H54 (cell line): ENCODE data around the gene STAC.
A peak's percentile ranks its signal among the peaks of the same experiment; 100 is the strongest.

ENCODE experiments used
- DNase-seq: peaks from one replicate; pipeline ENCODE4 v3.0.0; 2011; ENCODE audit warnings: low spot score, mixed read lengths; ENCODE audit not compliant: insufficient read length
- FAIRE-seq: peaks from 3 replicates; lab custom pipeline; 2011; peaks lifted over from hg19 to GRCh38; lab: Jason Lieb, UNC
- POLR2A ChIP-seq: IDR thresholded peaks from 2 replicates; pipeline ENCODE4 v1.6.1; 2011; ENCODE audit warnings: low read depth, mild to moderate bottlenecking, low read length

STAC gene

GRCh38 chr3:36394176-36394575 is 13.9 kb downstream of the STAC start:
- DNase-seq (no peak), FAIRE-seq (no peak)
- no peak for TF ChIP-seq POLR2A

DNA sequence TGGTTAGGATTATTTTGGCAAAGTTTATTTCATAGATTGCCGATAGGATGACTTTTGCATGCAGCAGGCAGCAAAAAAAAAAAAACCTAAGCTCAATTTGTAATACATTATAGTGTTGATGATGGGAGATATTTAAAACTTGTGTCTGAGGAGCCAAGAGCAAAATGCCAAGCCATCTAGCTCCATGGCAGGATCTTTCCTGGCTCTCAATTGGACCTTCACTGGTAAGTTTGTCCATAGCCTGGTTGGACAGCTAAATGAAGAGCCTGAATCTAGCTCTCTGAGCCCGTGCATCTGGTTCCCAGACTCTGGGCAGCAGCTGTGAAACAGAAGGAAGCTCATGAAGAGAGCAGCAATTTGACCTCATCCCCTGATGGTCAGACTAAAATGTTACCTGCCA is 17.5 kb downstream of the STAC start:
- TF ChIP-seq POLR2A = no peak
- DNase-seq (no peak), FAIRE-seq (no peak)

- no peak for TF ChIP-seq POLR2A
- DNase-seq = no peak
- FAIRE-seq = no peak
Measured at GRCh38 chr3:36399933-36400332, 19.6 kb downstream of the STAC start.

- FAIRE-seq = no peak
- no peak for DNase-seq
Measured at GRCh38 chr3:36401056-36401455, 20.8 kb downstream of the STAC start.

DNA sequence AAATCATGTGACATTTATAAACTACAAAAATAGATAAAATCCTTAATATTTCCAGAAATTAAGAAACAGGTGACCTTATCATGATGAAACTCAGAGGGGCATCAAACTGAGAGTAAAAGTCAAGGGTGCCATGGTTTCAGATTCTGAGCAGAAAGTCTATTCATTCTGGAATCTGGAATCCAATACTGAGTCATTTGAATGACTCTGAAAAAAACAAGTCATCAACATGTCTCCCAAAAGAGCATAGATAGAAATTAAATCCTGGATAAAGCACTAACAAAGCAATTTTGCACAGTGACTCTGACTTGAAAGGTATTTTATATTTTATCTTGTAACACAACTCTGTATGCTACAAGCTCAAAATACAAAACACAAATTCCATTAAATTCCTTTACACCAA is 23.4 kb downstream of the STAC start:
- FAIRE-seq (peak; percentile 88), DNase-seq (no peak)
- no peak for TF ChIP-seq POLR2A

More at GRCh38 chr3:36401056-36401455, 20.8 kb downstream of the STAC start:
- TF ChIP-seq POLR2A = no peak

DNA sequence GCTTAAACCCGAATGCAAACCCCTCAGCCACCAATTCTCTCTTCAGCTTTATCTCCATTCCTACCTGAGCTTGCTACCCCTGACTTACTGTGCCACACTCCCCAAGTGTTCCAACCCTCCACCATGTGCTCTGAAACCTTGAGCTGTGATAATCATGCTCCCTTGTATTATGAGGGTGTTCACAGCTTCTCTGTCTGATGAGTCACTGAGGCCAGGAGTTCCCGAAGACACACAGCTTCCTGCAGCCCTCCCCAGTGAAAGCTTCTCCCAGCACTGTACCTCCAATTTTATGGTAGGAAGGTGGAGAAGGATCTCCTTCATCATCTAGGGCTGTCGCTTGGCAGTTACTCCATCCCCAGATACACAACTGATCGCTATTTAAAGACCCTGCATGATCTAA is 24.9 kb downstream of the STAC start:
- FAIRE-seq (peak; percentile 69), DNase-seq (no peak)
- TF ChIP-seq POLR2A = no peak

GRCh38 chr3:36408146-36408545 is 27.8 kb downstream of the STAC start:
- DNase-seq (no peak), FAIRE-seq (no peak)
- no peak for TF ChIP-seq POLR2A

DNA sequence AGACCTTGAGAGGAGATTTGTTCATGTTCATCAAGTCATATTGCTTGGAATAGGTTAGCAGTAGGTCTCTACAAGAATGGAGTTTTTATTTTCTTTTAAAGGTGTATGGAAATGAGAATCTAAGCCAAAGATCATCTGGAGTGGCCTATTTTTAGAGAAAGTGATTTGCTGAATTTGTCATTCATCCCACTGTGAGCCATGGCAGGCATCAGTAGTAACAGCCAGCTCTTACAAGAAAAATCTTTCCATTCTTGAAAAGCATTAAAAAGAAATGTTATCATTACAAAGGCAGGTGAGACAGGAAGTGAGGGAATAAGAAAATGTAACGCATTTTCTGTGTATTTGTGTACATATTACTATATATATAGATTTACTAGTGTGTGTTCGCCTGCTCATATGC is 29.6 kb downstream of the STAC start:
- no peak for TF ChIP-seq POLR2A
- FAIRE-seq (no peak), DNase-seq (no peak)

GRCh38 chr3:36411587-36411986 is 31.3 kb downstream of the STAC start:
- TF ChIP-seq POLR2A = no peak

GRCh38 chr3:36416599-36416998 is 36.3 kb downstream of the STAC start:
- DNase-seq = no peak
- TF ChIP-seq POLR2A = no peak
- no peak for FAIRE-seq

More at GRCh38 chr3:36411587-36411986, 31.3 kb downstream of the STAC start:
- FAIRE-seq (no peak), DNase-seq (no peak)

- TF ChIP-seq POLR2A = no peak
- DNase-seq (no peak), FAIRE-seq (peak; percentile 11)
Measured at GRCh38 chr3:36417237-36417636, 36.9 kb downstream of the STAC start.

DNA sequence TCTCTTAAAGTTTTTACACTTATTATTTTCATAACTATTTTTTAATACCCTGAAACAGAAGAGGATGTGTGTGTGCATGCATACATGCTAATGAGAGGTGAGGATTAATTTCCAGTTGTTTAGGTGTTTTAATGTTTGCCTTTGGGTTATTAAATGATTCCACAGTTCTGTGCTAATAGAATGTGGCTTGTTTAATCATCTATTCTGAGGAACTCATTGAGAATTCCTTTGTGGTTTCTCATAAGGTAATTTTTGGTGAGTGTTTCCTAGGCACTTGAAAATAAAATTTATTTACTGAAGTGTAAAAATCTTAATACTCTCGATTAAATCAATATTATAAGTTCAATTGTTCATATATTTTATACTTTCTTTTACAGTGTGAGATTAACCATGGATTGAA is 38.0 kb downstream of the STAC start:
- DNase-seq (no peak), FAIRE-seq (no peak)
- no peak for TF ChIP-seq POLR2A

GRCh38 chr3:36428445-36428844 is 48.1 kb downstream of the STAC start:
- FAIRE-seq (no peak), DNase-seq (no peak)
- TF ChIP-seq POLR2A = no peak

GRCh38 chr3:36429986-36430485 is 49.7 kb downstream of the STAC start:
- TF ChIP-seq POLR2A = no peak
- DNase-seq (no peak), FAIRE-seq (no peak)

GRCh38 chr3:36433511-36433910 is 53.2 kb downstream of the STAC start:
- no peak for TF ChIP-seq POLR2A
- DNase-seq (no peak), FAIRE-seq (no peak)

DNA sequence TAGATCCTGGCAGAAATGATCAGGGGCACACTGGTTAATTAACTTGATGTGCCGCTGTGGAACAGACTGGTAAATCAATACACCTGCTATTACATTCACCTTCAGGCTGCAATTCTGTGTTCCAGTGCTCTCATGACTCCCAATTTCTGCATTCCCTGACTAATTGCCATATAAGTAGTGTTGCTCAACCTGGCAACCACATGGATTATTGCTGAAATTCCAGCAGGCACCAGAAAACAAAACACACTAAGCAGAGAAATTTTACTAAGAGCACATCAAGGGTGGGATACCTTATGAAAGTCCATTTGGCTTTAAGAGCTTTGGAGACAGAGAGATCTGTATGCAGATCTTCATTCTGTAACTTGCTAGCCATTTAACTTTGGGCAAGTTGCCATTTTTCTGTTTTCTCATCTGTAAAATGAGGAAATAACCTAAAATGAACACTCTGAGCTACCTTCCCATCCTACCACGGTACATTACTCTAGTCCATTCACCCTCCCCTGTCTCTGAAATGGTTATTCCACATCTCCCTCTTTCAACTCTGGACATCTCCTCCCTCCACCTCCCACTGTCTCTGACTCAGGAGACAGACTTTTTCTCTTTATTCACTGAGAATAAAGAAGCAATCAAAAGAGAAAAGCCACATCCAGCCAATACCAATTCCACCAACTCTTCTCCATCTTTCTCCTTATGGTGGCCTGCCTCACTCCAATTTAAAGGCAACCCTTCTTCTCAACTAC is 54.6 kb downstream of the STAC start:
- FAIRE-seq (no peak), DNase-seq (no peak)
- TF ChIP-seq POLR2A = no peak
